GM12878 (cell line): ENCODE results near the gene GNG12. TPM values are rescaled to one million over a fixed set of nuclear protein-coding genes. Genes with fewer than 3 reads are reported as not detected.

ENCODE experiments used
- ATAC-seq: fragments of 200-7000 bp; cut with Tn5 transposase; 3 replicates; pipeline ENCODE4 v1.9.1; 2020; ENCODE audit warnings: mild to moderate bottlenecking, moderate library complexity
- BruUV-seq: library from RNA; stranded (reverse); fragments of 400-500 nt; replicated peaks from 2 replicates; lab custom pipeline; 2021; lab: Mats Ljungman, UMichigan
- CTCF ChIA-PET: fragments of 300-600 bp; sonication (Branson Sonifier 250); formaldehyde crosslinking; extraction: SDS; loops from one replicate; lab custom pipeline; 2021; ENCODE audit warnings: inconsistent platforms; lab: Yijun Ruan, JAX
- POLR2A ChIA-PET: fragments of 350-600 bp; formaldehyde crosslinking; extraction: SDS; loops from one replicate; lab custom pipeline; 2021; ENCODE audit warnings: inconsistent platforms; lab: Charles Lee
- RAD21 ChIA-PET: fragments of 300-600 bp; sonication (Branson Sonifier 250); formaldehyde crosslinking; loops from one replicate; lab custom pipeline; 2023; ENCODE audit warnings: antibody characterized with exemption; ENCODE audit not compliant: unreplicated experiment; lab: Charles Lee
- SMC1A ChIA-PET: fragments of 300-600 bp; sonication (Branson Sonifier 250); formaldehyde crosslinking; loops from one replicate; lab custom pipeline; 2023; ENCODE audit not compliant: unreplicated experiment, uncharacterized antibody; lab: Charles Lee
- DNase-seq: peaks from one replicate; pipeline ENCODE4 v3.0.0-alpha.2; 2011; ENCODE audit warnings: low read depth, low spot score
- FAIRE-seq: peaks from 3 replicates; lab custom pipeline; 2011; peaks lifted over from hg19 to GRCh38; lab: Jason Lieb, UNC
- H2AFZ ChIP-seq: 2 replicates; pipeline ENCODE4 v1.6.0; 2011; ENCODE audit warnings: low read depth, low read length, control low read depth; ENCODE audit not compliant: control insufficient read depth
- H3K27ac ChIP-seq: 2 replicates; pipeline ENCODE4 v1.5.1; 2011; ENCODE audit warnings: control low read depth; ENCODE audit not compliant: control insufficient read depth, insufficient read depth
- H3K27me3 ChIP-seq, 2 experiments: replicated peaks in 1 of 2; 2 replicates each; pipeline versions ENCODE4 v1.6.0 to v1.6.1; 2011; ENCODE audit warnings: low read length in 1 of 2; ENCODE audit not compliant: control insufficient read depth in 2 of 2, insufficient read depth in 2 of 2
- H3K36me3 ChIP-seq, 2 experiments: 2 replicates each; pipeline ENCODE4 v1.5.1; 2011; ENCODE audit warnings: low read length in 1 of 2; ENCODE audit not compliant: control insufficient read depth in 2 of 2, insufficient read depth in 2 of 2
- H3K4me1 ChIP-seq: 2 replicates; pipeline ENCODE4 v1.6.1; 2011; ENCODE audit warnings: mild to moderate bottlenecking, low read length, moderate library complexity, mixed read lengths; ENCODE audit not compliant: control insufficient read depth, insufficient read depth
- H3K4me2 ChIP-seq: 2 replicates; pipeline ENCODE4 v1.6.0; 2011; ENCODE audit warnings: control low read depth; ENCODE audit not compliant: control insufficient read depth, insufficient read depth
- H3K4me3 ChIP-seq: fragments of 200-600 bp; sonication (generic); 2 replicates; pipeline ENCODE4 v1.5.1; 2016
- H3K79me2 ChIP-seq: 2 replicates; pipeline ENCODE4 v1.6.0; 2011; ENCODE audit warnings: low read length; ENCODE audit not compliant: control insufficient read depth, insufficient read depth
- H3K9ac ChIP-seq: 2 replicates; pipeline ENCODE4 v1.8.0; 2011; ENCODE audit warnings: low read length, control low read depth, mixed read lengths; ENCODE audit not compliant: control insufficient read depth, insufficient read depth
- H3K9me3 ChIP-seq: replicated peaks from 3 replicates; pipeline ENCODE4 v1.5.1; 2011; ENCODE audit warnings: mild to moderate bottlenecking, low read length; ENCODE audit not compliant: control insufficient read depth, insufficient read depth
- H4K20me1 ChIP-seq: 2 replicates; pipeline ENCODE4 v1.6.0; 2011; ENCODE audit not compliant: control insufficient read depth, insufficient read depth
- BCL11A ChIP-seq: IDR thresholded peaks from 2 replicates; pipeline ENCODE4 v1.6.1; 2011; ENCODE audit warnings: low read depth, low read length
- DPF2 ChIP-seq: fragments of 450-650 bp; IDR thresholded peaks from 2 replicates; pipeline ENCODE4 v1.6.1; 2017; ENCODE audit warnings: mild to moderate bottlenecking
- MAX ChIP-seq: IDR thresholded peaks from 2 replicates; pipeline ENCODE4 v1.6.1; 2012; ENCODE audit warnings: low read depth, low read length, improper control_type of control experiment
- PRDM15 ChIP-seq: fragments of 450-650 bp; formaldehyde crosslinking; IDR thresholded peaks from 2 replicates; pipeline ENCODE4 v1.4.0; 2020; ENCODE audit warnings: mild to moderate bottlenecking, moderate library complexity
- SKIL ChIP-seq: fragments of 450-650 bp; IDR thresholded peaks from 2 replicates; pipeline ENCODE4 v1.6.1; 2017; ENCODE audit warnings: mild to moderate bottlenecking, low read depth, inconsistent platforms; ENCODE audit not compliant: poor library complexity, severe bottlenecking
- WGBS: methylation state at CpG from one replicate; pipeline ENCODE4 v1.1.6; 2016; ENCODE audit warnings: low lambda C conversion rate; ENCODE audit not compliant: insufficient replicate concordance, insufficient coverage; ENCODE audit errors: missing lambda C conversion rate; 5-methylcytosine and 5-hydroxymethylcytosine counted together
- in situ Hi-C: fragments of 300-500 bp; cut with MboI; formaldehyde crosslinking; loops from 9 replicates; pipeline ENCODE4 v1.14.3; 2018; ENCODE audit warnings: mixed read lengths
- intact Hi-C: fragments of 100-400 bp; cut with micrococcal nuclease; formaldehyde crosslinking; loops from one replicate; pipeline ENCODE4 v1.14.2; 2022; ENCODE audit not compliant: unreplicated experiment
- polyA plus RNA-seq, 11 experiments: library from polyadenylated mRNA; depleted of rRNA in 4 of 11; unstranded in 6 of 11; stranded (reverse) in 5 of 11; fragments of >200 nt; fragmentation: Nextera tagmentation in 4 of 11; fragmentation: Illumina TruSeq in 1 of 11; extraction: Ambion mirVana in 4 of 11; extraction: Trizol in 1 of 11; gene quantifications; 1 replicate in 1 of 11; 2 replicates in 10 of 11; pipeline versions ENCODE4 v1.2.1 to v1.2.3, GENCODE V29; 2011 to 2016; ENCODE audit warnings: inconsistent platforms in 2 of 11, missing spikeins in 2 of 11, low read depth in 1 of 11
- small RNA-seq: library from RNA; depleted of rRNA; stranded (forward); fragments of <200 nt; gene quantifications from one replicate; pipeline ENCODE3, GENCODE V24; 2014
- total RNA-seq, 4 experiments: library from RNA; depleted of rRNA in 3 of 4; stranded (reverse); fragments of >200 nt in 3 of 4; fragmentation: Illumina TruSeq in 1 of 4; extraction: Trizol in 1 of 4; gene quantifications; 2 replicates each; pipeline versions ENCODE4 v1.2.1 to v1.2.3, GENCODE V29; 2013 to 2021

Gene GNG12
- total and polyA plus RNA-seq, 10 of the 15 experiments (the other 5 are each of a cell fraction or from before 2014, with no cell fraction given), result 0.22 to 32.8 (median 0.35) TPM

- no peak for TF ChIP-seq PRDM15 (CRISPR knock-in tag)
- no peak for TF ChIP-seq BCL11A
- TF ChIP-seq DPF2, result no peak
- TF ChIP-seq SKIL, result no peak
These were observed 180.0 kb downstream of the GNG12 start (continued) for GRCh38 chr1:67653304-67653703.

- TF ChIP-seq DPF2 (0 out of 2 replicates have a peak, but pooled peaks have one; percentile 20), MAX (no peak)
- TF ChIP-seq, all 136 proteins: peak for 1
- no peaks in the 10 kb centered on the region for H3K4me1 ChIP-seq
- no peak overlapping the region for H3K9ac ChIP-seq
- H3K27me3 ChIP-seq, result no peaks in the 10 kb centered on the region; a peak in 1 of 4 replicates
- intact Hi-C loops, result no loop called here
- SMC1A ChIA-PET, result interaction anchor here (0.9 to 1.2 kb wide), 2 partner anchors 17 to 107 kb away, joined by 3 read pairs; no protein-coding TSS in a partner anchor
- H3K79me2 ChIP-seq, result no peaks in the 10 kb centered on the region
- H3K4me2 ChIP-seq, result no peak overlapping the region
- H3K36me3 ChIP-seq, result no peaks in the 10 kb centered on the region
- H2AFZ ChIP-seq, result no peak overlapping the region
- ATAC-seq, result peak; percentile 68
- CTCF ChIA-PET, result no interaction called here
- WGBS, result 8% methylated on average over 2 of the region's 2 CpGs
- H3K4me3 ChIP-seq, result no peak overlapping the region
- no TSS peak for BruUV-seq
- FAIRE-seq, result no peak
- no peaks in the 10 kb centered on the region for H3K9me3 ChIP-seq
- H3K27ac ChIP-seq, result no peak overlapping the region
- POLR2A ChIA-PET, result interaction anchor here (0.6 kb wide), 1 partner anchor 42 kb away, joined by 3 read pairs; no protein-coding TSS in a partner anchor
- in situ Hi-C loops, result no loop called here
- RAD21 ChIA-PET, result interaction anchor here (1.0 to 2.7 kb wide), 2 partner anchors 31 to 43 kb away, joined by 3 to 8 read pairs; no protein-coding TSS in a partner anchor
- no peak for DNase-seq
- no peaks in the 10 kb centered on the region for H4K20me1 ChIP-seq
These were observed 180.5 kb downstream of the GNG12 start for GRCh38 chr1:67652800-67653199.

Small RNA genes within 50 kb of the gene (small RNA-seq; reads per million reads assigned to genes)
- gene RN7SL392P (not detected), gene RNU7-80P (not detected)

Other genes starting within 250 kb of the GNG12 start
- 18.4 and 19.7 TPM in 2 replicates for gene GADD45A, start 148.3 kb downstream of the GNG12 start, total RNA-seq (2014; rRNA removed)
- gene GADD45A, start 148.3 kb downstream of the GNG12 start, total RNA-seq (2014; rRNA removed; fragmentation: Illumina TruSeq; extraction: Trizol), result 13.0 and 14.6 TPM in 2 replicates
- 25.7 and 26.1 TPM in 2 replicates for gene GADD45A, start 148.3 kb downstream of the GNG12 start, total RNA-seq (2021)
- gene GADD45A, start 148.3 kb downstream of the GNG12 start, polyA plus RNA-seq (2011; rRNA removed), result 20.6 and 27.8 TPM in 2 replicates
- gene GADD45A, start 148.3 kb downstream of the GNG12 start, polyA plus RNA-seq (2014; fragmentation: Illumina TruSeq; extraction: Trizol), result 16.1 and 29.0 TPM in 2 replicates
- gene GADD45A, start 148.3 kb downstream of the GNG12 start, polyA plus RNA-seq (2014; fragmentation: Nextera tagmentation; extraction: Ambion mirVana), result 1 to 10 TPM; 4.7 to 9.3 TPM
- 18.7 and 20.0 TPM in 2 replicates for gene GADD45A, start 148.3 kb downstream of the GNG12 start, polyA plus RNA-seq (2014; rRNA removed)
- gene GADD45A, start 148.3 kb downstream of the GNG12 start, polyA plus RNA-seq (2016; fragmentation: Nextera tagmentation; extraction: Ambion mirVana), result 10 to 100 TPM; 41.2 to 48.9 TPM
- not detected in 2 replicates for gene DIRAS3, start 217.2 kb upstream of the GNG12 start, total RNA-seq (2014; rRNA removed)
- not detected in 2 replicates for gene DIRAS3, start 217.2 kb upstream of the GNG12 start, total RNA-seq (2014; rRNA removed; fragmentation: Illumina TruSeq; extraction: Trizol)
- gene DIRAS3, start 217.2 kb upstream of the GNG12 start, total RNA-seq (2021), result not detected in 2 replicates
- gene DIRAS3, start 217.2 kb upstream of the GNG12 start, polyA plus RNA-seq (2011; rRNA removed), result not detected in 2 replicates
- not detected in 2 replicates for gene DIRAS3, start 217.2 kb upstream of the GNG12 start, polyA plus RNA-seq (2014; fragmentation: Illumina TruSeq; extraction: Trizol)
- gene DIRAS3, start 217.2 kb upstream of the GNG12 start, polyA plus RNA-seq (2014; fragmentation: Nextera tagmentation; extraction: Ambion mirVana), result not detected
- gene DIRAS3, start 217.2 kb upstream of the GNG12 start, polyA plus RNA-seq (2014; rRNA removed), result not detected in 2 replicates
- gene DIRAS3, start 217.2 kb upstream of the GNG12 start, polyA plus RNA-seq (2016; fragmentation: Nextera tagmentation; extraction: Ambion mirVana), result not detected